ENCODE results near the gene ZNFX1.

The ZNFX1 gene

DNA sequence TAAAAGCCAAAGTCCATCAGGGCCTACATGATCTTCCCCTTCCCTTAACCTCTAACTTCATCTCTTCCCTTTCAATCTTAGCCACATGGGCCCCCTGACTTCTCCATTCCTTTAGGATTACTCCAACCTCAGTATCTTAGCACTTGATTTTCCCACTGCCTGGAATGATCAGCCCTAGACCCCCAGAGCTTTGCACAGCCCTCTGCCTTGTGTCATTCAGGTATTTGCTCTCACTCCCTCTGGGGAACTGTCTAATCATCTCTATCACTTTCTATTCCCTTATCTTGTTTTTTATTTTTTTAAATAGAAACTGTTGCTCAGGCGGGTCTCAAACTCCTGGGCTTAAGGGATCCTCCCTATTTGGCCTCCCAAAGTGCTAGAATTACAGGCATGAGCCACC is 13.3 kb upstream of the ZNFX1 start:
- DNase-seq, result no peak

DNA sequence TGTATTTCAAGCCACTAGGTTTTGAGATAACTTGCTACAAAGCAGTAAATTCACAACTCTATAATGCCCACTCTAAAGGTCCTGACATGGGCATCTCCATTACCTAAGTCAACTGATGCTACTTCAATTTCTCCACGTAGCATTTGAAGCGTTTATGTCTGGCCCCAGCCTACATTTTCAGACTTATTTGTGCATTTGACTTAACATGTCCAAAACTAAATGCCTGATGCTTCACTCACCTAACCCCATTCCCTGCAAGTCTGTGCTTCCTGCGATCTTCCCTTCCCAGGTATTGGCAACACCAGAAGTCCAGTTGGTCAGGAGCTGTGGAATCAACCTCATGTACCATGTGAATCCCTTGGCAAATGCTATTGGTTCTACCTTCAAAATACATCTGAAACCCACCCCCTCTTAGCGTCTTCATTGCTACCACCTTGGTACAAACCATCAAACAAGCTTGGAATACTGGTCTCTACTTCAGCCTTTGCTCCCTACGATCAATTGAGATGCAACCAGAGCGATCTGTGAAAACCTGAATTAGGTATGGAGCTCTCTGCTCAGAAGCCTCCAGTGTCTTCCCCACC is 12.8 kb upstream of the ZNFX1 start:
- DNase-seq, result no peak

DNA sequence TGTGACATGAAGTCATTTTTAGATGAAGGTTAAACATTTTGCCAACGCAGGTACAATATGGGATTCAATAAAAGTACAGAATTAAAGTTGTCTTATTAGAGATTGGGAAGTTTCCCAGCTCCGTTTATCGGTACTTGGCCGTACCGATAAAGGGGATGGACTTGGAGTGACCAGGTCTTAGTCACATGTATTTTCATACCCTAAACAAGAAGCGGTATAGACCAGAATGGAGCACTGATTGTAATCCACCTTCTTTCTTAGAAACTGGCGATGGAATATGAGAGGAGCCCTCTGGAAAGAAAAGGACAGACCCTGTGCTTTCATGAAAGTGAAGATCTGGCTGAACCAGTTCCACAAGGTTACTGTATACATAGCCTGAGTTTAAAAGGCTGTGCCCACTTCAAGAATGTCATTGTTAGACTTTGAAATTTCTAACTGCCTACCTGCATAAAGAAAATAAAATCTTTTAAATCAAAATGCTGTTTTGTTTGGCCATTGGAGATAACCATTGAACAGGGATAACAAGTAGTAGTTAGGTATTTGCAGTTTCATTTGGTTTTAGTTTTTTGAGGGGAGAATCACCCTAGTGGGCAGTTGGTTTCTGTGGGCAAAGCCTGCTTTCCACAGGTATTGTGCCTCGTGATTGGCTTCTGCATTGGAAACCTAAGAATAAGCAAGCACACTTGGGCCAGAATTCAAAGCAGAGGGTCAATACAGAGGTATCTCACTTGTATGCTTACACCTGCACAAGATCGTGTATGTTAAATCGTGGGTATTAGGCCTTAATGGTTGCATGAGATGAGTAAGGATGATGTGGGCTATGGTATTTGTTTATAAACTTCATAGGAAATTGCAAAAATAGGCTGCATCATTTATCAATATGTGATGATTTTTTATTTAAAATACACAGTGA is 11.2 kb upstream of the ZNFX1 start:
- DNase-seq, result no peak

DNA sequence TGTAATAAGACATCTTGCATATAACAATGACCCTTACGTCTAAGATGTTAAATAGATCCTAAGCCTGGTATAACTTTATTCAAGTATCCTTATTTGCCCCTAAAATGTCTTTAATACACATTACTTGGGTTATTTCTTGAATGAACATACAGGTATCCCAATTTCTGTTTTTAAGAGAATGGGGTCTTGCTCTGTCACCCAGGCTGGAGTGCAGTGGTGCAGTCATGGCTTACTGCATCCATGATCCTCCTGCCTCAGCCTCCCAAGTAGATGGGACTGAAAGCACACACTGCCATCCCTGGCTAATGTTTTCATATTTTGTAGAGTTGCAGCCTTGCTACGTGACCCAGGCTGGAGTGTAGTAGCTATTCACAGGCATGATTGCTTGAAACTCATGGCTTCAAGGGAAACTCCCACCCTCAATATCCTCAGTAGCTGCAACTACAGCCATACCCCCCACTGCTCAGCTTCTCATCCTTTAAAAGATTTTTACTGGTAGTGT is 10.4 kb upstream of the ZNFX1 start:
- DNase-seq, result no peak

DNA sequence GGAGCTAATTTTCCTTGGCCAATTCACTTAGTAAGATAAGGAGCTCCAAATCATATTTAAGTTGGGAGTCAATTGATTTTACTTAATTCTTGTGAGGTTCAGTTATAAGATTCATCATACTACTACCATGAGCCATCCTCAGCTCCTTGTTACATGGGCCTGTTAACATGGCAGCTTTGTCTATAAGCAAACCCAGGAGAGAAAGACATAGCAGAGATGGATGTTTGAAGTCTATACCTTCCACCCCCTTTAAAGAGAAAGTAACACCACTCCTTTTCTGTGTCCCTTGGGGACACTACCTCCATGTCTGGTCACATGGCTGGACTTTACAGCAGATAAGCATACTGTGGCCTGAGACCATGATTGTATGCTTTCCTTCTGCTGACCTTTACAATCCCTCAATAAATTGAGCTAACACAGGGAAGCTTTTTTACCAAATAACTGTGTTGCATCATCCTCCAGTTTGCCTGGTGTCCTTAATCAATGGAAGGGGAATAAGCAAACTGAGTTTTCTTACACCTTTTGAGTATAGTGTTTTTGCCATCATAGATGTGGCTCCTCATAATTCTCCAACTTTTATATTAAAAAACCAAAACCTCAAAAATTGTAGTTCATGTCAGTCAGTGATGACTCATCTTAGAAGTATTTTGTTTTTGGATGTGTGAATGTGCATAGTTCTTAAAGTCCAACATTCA is 9.8 kb upstream of the ZNFX1 start:
- DNase-seq, result peak; percentile 59

DNA sequence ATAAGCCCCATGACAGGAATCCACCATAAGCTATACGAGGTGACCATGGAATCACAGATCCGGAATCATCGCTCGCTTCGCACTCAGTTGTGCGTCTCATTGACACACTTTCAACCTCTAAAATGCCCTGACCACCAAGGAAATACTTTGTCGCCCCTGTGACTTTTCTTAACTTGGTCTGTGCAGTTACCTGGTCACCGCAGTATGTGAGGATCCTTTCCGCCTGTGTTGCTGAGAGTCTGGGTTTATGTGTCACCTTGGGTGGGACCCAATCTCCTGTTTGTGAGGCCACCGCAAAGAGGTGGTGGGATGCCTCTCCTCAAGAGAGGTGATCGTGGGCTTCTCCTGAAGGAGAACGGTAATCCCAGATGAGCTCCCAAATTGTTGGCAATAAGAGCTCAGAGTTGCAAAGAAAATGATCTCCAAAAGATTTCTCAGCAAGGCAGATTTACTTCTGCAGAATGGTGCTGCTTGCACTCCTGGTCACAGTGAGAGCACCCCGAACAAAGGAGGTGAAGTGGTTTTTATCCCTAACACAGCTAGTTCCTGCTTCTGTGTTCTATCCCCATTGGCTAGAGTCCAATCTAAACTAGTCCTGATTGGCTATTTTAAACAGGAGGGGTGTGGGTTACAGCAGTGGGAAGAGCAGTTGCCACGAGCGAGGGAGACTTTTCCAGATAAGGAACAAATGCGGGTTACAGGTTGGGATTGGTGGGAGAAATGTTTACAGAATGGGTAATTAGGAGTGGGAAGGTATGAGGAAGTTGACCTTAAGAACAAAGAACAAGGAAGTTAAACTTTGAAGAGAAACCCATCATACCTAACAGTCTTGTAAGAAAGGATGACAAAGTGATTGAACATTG is 9.1 kb upstream of the ZNFX1 start:
- DNase-seq, result peak; percentile 69

DNA sequence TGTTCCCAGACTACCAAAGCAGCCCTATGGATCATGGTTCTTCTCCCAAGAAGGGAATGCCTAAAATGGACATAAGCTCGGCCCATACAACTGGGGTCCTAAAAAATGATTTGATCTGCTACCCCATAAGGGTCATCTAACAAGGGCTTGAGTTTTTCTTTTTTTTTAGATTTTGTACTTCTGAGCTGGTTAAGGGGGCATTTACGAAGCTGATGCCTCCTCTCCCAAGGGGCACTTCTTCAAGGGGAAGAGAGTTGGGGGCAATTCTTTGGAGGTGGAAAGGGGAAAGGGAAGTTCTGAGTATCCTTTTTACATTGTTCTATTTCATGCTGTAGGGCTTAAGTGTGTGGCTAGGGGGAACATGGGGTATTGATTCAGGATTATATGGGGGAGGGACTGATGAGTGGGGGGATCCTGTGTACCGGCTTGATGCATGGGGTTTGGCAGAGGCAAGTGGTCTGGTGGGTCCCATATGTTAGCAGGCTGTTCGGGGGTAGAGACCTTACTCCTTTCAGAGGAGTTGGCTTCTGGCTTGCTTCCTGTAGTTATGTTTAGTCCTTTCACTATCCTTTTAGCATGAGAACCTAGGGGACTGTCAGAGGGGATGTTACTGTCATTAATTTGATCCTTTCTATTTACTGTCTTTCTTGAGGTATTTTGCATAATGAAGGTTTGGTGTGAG is 8.1 kb upstream of the ZNFX1 start:
- no peak for DNase-seq

DNA sequence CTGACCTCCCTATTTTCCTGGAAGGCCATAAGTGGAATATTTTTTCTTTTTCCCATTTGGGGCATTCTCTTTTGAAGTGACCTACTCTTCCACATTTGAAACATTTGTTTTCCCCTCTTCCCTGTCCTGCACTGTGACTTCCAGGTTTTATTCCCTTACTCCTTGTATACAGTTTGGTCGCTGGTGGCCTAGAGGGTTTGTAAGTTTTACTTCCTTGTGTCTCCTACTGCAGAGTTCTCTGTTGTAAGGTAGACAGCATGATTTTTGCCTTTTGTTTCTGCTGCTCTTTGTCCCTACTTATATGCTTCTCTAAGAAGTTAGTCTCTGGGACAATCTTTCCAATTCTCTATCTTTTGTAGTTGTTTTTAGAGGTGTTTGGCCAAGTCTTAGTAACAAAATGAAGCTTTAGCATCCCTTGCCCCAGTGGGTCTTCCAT is 7.4 kb upstream of the ZNFX1 start:
- no peak for DNase-seq

DNA sequence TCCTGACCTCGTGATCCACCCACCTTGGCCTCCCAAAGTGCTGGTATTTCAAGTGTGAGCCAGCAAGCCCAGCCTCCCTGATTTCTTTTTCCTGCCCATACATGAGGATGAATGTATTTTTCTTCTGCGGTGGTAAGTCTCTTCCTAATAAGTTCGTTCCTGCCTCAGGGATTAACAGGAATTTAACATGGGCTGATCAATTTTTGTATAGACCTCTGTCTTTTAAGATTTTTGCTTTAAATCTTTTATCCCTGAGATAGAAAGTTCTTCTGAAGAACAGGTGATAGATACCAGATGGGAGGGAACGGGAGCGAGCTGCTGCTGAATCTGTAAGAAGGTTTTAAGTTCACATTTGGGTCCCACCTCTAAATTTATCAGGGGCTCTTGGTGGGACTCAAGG is 7.0 kb upstream of the ZNFX1 start:
- no peak for DNase-seq

DNA sequence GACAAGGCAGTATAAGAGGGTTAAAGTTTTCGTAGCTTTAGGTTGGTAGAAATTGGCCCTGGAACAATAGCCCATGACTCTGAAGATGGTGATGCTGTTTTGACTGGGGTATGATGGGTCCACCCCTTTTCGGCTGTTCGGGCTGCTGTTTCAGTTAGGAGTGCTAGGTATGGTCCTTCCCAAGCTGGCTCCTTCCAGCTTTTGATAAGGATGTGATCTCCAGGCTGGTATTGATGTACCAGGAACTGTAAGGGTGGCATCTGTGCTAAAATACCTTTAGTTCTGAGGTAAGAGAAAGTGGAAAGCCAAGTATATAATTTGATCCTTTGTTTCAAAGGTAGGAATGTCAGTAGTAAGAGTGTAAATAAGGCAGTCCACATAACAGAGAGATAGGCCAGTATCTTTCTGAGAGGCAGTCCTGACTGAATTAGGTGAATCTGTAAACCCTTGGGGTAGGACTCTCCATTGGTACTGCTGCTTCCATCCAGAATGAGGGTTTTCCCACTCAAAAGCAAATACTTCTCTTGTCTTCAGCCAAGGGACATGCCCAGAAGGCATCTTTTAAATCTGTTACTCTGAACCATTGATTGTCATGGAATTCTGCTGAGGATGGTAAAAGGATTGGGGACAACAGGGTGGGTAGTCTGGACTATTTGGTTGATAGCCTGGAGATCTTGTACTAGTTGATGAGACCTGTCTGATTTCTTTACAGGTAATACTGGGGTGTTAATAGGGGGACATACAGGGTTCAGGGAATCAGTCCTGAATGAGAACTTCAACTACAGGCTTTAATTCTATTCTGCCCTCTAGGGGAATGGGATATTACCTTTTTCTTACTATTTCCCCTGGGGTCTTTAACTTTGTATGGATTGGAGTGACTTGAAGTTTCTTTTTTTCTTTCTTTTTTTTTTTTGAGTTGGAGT is 6.1 kb upstream of the ZNFX1 start:
- no peak for DNase-seq

DNA sequence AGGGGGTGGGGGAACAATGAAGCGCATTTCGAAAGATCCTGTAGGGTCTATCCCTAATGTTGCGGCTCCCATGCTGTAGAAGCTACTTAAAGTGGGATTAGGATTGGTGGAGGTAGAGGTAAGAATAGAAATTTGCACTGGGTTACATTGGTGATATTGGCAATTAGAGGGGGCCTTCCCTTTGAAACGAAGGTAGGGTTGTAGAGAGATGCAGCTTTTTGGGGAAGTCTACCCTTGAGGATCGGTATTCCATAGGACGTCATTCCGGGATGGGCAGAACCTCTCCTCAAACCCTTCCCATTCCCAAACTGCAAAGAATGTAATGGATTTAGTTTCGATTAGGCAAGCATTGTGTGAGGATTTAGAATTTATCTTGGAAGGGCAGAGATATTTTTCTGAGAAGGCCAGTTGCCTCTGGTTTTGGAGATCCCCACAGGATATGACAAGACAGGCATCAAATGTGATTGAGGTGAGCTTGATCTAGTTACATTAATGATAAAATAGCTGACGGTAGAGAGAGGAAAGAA is 5.4 kb upstream of the ZNFX1 start:
- DNase-seq, result no peak

DNA sequence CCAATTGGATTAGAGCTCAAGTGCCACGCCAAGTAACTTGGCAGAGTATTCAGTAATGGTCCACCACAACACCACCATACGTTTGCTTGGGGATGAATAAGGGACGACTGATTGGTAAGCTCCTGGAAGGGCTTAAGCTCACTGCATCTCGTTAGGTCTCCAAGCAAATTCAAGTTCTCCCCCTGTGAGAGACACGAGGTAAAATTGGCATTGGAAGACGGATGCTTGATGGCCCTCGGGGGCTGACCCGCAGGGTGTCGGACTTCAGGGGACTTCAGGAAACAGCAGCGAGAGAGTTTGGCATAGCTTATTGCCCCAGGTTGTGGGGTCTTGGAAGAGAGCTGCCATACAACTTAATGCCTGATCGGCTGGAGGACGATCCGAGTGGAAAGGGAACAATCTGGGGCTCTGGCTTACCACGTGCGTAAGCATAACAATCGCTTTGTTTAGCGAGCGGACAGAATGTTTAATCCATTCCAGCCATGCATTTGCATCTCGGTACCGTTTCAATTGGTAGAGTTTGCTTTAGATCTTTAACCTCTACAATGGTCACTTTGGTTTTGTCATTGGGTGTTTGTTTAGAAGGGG is 4.8 kb upstream of the ZNFX1 start:
- DNase-seq, result no peak

DNA sequence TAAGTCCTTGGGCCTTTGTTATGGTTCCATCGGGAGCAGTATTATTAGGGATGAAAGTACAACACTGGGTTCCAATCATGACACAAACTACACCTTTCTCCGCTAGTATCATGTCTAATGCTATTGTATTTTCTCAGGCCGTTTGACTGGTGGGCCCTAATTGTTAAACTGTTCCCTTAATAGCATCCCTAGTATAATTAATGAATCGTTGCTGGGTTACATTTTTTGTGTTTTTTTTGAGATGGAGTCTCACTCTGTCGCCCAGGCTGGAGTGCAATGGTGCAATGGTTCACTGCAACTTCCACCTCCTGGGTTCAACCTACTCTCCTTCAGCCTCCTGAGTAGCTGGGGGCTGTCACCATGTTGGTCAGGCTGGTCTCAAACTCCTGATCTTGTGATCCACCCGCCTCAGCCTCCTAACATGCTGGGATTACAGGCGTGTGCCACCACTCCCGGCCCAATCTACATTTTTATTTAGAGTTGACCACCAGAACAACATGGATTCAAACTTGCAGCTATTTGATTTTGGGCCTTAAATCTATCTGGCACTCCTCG is 4.1 kb upstream of the ZNFX1 start:
- no peak for DNase-seq

DNA sequence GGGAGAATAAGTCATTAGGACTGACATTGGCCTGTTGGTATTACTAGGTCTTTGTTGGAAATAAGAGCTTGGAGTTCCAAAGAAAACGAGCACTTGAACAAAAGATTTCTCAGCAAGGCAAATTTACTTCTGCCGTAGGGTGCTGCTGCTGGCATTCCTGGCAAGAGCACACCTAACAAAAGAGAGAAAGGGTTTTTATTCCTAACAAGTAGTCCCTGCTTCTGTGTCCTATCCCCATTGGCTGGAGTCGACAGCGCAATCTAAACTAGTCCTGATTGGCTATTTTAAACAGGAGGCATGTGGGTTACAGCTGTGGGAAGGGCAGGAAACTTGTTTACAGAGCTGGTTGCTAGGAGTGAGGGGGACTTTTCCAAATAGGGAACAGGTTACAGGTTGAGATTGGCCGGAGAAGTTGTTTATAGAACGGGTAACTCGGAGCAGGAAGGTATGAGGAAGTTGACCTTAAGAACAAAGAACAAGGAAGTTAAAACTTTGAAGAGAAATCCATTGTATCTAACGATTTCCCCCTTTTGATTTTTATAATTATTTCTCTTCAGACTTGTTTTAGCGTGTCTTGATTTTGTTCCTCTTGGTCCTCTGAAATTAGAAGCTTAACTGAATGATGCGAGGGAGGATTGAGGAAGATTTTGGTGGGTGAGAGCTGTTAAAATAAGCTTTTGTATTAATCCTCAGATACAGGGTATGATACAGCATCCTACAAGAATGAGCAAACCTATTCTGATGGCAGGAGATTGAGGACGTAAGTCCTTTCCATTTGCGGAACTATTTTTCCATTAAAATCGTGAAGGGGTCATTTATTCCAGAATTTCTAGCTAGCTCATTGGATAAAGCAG is 3.4 kb upstream of the ZNFX1 start:
- DNase-seq, result peak; percentile 46

DNA sequence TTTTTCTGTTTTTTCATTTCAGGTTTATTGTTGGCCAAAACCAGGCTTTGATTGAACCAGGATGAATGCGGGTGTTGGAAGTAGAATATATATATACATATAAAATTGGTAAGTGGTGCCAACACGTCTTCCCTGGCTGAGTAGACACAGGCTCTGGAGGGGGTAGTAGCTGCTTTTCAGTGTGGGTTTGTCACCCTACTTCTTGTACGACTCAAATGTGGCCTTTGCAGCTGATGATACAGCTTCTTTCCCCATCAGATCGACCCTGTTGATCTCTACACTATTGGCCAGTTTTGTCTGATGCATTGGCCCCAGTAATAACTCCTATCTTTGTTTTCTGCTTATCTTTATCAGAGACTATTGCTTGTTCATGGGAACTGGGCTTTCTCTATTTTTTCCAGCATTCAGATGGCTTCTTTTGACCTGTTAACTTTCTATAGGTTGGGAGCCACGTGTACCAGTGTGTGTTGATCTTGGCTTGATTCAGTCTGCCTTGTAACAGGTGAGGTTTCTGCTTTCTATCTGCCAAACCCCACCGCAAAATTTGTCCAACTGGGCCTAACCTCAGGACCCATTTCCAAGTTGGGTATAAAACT is 2.7 kb upstream of the ZNFX1 start:
- no peak for DNase-seq

DNA sequence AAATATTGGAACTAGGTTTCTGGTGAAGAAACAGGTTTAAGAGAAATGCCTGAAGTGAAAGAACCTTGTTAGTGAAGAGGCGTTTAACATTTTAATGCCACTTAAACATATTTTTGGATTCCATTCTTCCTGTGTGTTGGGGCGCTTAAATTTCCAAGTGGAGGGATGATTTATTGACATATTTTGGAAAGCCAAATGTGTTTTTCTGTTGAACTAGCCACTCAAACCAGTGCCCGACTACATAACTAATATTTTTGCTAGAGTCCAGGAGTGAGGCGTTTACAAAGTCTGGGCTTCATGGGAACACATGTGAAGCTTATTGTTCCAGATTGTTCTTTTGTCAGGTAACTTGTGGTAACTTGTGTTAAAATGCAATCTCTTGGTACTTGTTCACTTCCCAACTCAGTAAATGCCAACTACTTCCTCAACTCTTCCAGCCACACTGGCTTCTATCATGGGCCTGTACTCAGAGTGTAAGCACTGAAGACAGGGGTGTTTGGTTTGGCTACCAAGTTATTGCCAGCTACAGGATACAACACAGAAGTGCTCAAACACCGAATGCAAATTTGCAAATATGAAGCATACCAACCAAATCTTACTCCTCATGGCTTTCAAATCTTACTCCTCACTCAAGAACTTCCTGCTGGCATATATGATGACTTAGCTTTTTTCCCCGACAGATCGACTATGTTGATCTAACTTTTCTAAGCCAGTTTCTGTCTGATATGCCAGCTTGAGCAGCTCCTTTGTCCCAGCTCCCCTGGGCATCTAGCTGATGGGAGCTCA is 2.0 kb upstream of the ZNFX1 start:
- peak; percentile 32 for DNase-seq

DNA sequence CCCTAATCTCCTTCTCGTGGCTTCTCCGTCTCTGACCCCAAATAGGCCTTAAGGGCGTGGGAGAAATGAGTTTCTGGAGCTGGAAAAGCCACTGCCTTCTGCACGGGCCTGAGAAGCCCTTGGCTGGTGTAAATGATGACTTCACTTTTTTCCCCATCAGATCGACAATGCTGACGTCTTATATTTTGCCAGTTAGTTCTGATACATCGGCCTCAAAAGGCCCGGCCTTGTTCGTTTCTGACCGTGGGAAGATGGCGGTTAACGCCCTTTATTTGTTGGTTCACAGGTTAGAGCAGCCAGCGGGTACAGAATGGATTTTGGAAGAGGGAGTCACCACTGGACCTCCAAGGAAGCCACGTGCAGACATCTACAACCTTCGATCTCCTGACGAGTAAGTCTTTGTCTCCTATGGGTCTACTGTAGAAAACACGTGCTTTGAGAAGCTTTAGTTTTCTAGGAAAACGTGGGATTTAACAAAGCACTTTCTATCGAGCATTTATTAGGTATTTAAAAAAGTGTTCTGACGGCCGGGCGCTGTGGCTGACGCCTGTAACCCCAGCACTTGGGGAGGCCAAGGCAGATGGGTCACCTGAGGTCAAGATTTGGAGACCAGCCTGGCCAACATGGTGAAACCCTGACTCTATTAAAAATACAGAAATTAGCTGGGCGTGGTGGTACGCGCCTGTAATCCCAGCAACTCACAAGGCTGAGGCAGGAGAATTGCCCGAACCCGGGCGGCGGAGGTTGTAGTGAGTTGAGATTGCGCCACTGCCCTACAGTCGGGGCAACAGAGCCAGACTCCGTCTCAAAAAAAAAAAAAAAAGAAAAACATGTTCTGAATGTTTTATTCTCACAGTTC is 1.2 kb upstream of the ZNFX1 start:
- DNase-seq, result no peak
